AG10803 (cell line): ENCODE measurements around the gene SLC38A6.

ENCODE experiments used
- DNase-seq: peaks from one replicate; pipeline ENCODE4 v3.0.0; 2010; ENCODE audit warnings: low read depth
- H3K4me3 ChIP-seq: 2 replicates; pipeline ENCODE4 v1.5.1; 2011; ENCODE audit warnings: mild to moderate bottlenecking, low read length, control low read depth
- CTCF ChIP-seq: conservative IDR thresholded peaks from 2 replicates; pipeline ENCODE4 v1.5.1; 2011; ENCODE audit warnings: mild to moderate bottlenecking, low read length, control low read depth, inconsistent platforms

Gene SLC38A6

GRCh38 chr14:61033054-61033453, 52.0 kb downstream of the SLC38A6 start:
- no peak for TF ChIP-seq CTCF
- no peak overlapping the region for H3K4me3 ChIP-seq
- peak; percentile 66 for DNase-seq

- TF ChIP-seq CTCF: no peak
- H3K4me3 ChIP-seq: no peak overlapping the region
- DNase-seq: peak; percentile 31
These were observed 52.8 kb downstream of the SLC38A6 start for GRCh38 chr14:61033855-61034254.

- TF ChIP-seq CTCF: no peak
- H3K4me3 ChIP-seq: no peak overlapping the region
- no peak for DNase-seq
These were observed 53.5 kb downstream of the SLC38A6 start for GRCh38 chr14:61034416-61035120.

- no peak overlapping the region for H3K4me3 ChIP-seq
- TF ChIP-seq CTCF: no peak
- no peak for DNase-seq
These were observed 56.2 kb downstream of the SLC38A6 start for GRCh38 chr14:61037215-61037614.

- TF ChIP-seq CTCF: no peak
- no peak overlapping the region for H3K4me3 ChIP-seq
- no peak for DNase-seq
These were observed 60.7 kb downstream of the SLC38A6 start for GRCh38 chr14:61041704-61042103.

GRCh38 chr14:61042220-61042619, 61.2 kb downstream of the SLC38A6 start:
- no peak overlapping the region for H3K4me3 ChIP-seq
- DNase-seq: no peak
- no peak for TF ChIP-seq CTCF

- TF ChIP-seq CTCF: no peak
- H3K4me3 ChIP-seq: no peak overlapping the region
- no peak for DNase-seq
These were observed 62.5 kb downstream of the SLC38A6 start for GRCh38 chr14:61043506-61043905.
